B cell (primary cell): ENCODE results near the gene HFM1. TPM values are rescaled to one million over a fixed set of nuclear protein-coding genes. Genes with fewer than 3 reads are reported as not detected.

ENCODE experiments used
- ATAC-seq: fragments of 200-7000 bp; cut with Tn5 transposase; one replicate; pipeline ENCODE4 v1.10.0; 2021; ENCODE audit warnings: low read depth, mild to moderate bottlenecking, moderate number of reproducible peaks, moderate library complexity
- CTCF ChIA-PET: fragments of 350-600 bp; sonication (Branson Sonifier 250); formaldehyde crosslinking; loops from one replicate; lab custom pipeline; 2021; ENCODE audit warnings: antibody characterized with exemption, inconsistent platforms; lab: Charles Lee
- POLR2A ChIA-PET: fragments of 350-600 bp; sonication (Branson Sonifier 250); formaldehyde crosslinking; loops from one replicate; lab custom pipeline; 2021; ENCODE audit warnings: antibody characterized with exemption; lab: Charles Lee
- DNase-seq: peaks from one replicate; pipeline ENCODE4 v3.0.0; 2013
- H2AFZ ChIP-seq: 2 replicates; pipeline ENCODE4 v1.6.1; 2012; ENCODE audit warnings: mild to moderate bottlenecking, low read depth, low read length; ENCODE audit not compliant: insufficient read depth, poor library complexity, severe bottlenecking
- H3K27ac ChIP-seq, 2 donors: 1 replicate in 1 of 2; 2 replicates in 1 of 2; pipeline ENCODE4 v1.5.1; 2012 to 2013; ENCODE audit warnings: low read length in 2 of 2, mild to moderate bottlenecking in 2 of 2, moderate library complexity in 1 of 2
- H3K27me3 ChIP-seq, 4 experiments: fragments of 200-600 bp in 1 of 4; sonication (generic) in 1 of 4; replicated peaks in 1 of 4; 1 replicate in 2 of 4; 2 replicates in 2 of 4; pipeline versions ENCODE4 v1.6.1 to v1.7.0; 2013 to 2016; ENCODE audit warnings: low read length in 3 of 4, mild to moderate bottlenecking in 2 of 4, mixed read lengths in 1 of 4, moderate library complexity in 1 of 4; ENCODE audit not compliant: insufficient read depth in 4 of 4, control insufficient read depth in 3 of 4; ENCODE audit errors: control extremely low read depth in 1 of 4
- H3K36me3 ChIP-seq, 2 experiments: replicated peaks in 1 of 2; 1 replicate in 1 of 2; 2 replicates in 1 of 2; pipeline versions ENCODE4 v1.6.1 to v1.7.1; 2013; ENCODE audit warnings: low read length in 1 of 2; ENCODE audit not compliant: insufficient read depth in 2 of 2, control insufficient read depth in 1 of 2; ENCODE audit errors: control extremely low read depth in 1 of 2, extremely low read depth in 1 of 2
- H3K4me1 ChIP-seq, 2 donors: fragments of 200-600 bp in 1 of 2; sonication (generic) in 1 of 2; 1 replicate in 1 of 2; 2 replicates in 1 of 2; pipeline versions ENCODE4 v1.5.1 to v1.6.1; 2013 to 2017; ENCODE audit warnings: low read length in 2 of 2; ENCODE audit not compliant: control insufficient read depth in 2 of 2, insufficient read depth in 2 of 2
- H3K4me2 ChIP-seq: replicated peaks from 2 replicates; pipeline ENCODE3; 2012; ENCODE audit warnings: mild to moderate bottlenecking, low read depth, low read length; ENCODE audit not compliant: poor library complexity, severe bottlenecking
- H3K4me3 ChIP-seq, 5 experiments: fragments of 200-600 bp in 1 of 5; sonication (generic) in 1 of 5; 1 replicate in 3 of 5; 2 replicates in 2 of 5; pipeline versions ENCODE4 v1.5.1 to v1.7.0; 2011 to 2016; ENCODE audit warnings: low read length in 4 of 5, mild to moderate bottlenecking in 4 of 5, low read depth in 2 of 5, control low read depth in 1 of 5, moderate library complexity in 1 of 5; ENCODE audit not compliant: insufficient read depth in 1 of 5; ENCODE audit errors: control extremely low read depth in 1 of 5, extremely low read depth in 1 of 5
- H3K79me2 ChIP-seq: fragments of 200-600 bp; sonication (generic); one replicate; pipeline ENCODE4 v1.6.0; 2016; ENCODE audit warnings: low read length; ENCODE audit not compliant: control insufficient read depth, insufficient read depth
- H3K9ac ChIP-seq: fragments of 200-600 bp; sonication (generic); 2 replicates; pipeline ENCODE4 v1.6.1; 2017; ENCODE audit warnings: mild to moderate bottlenecking, low read length, moderate library complexity
- H3K9me3 ChIP-seq, 3 donors: one replicate each; pipeline versions ENCODE4 v1.6.1 to v1.7.1; 2013; ENCODE audit warnings: low read length in 2 of 3; ENCODE audit not compliant: control insufficient read depth in 2 of 3, insufficient read depth in 1 of 3; ENCODE audit errors: control extremely low read depth in 1 of 3
- H4K20me1 ChIP-seq: 2 replicates; pipeline ENCODE4 v1.6.0; 2012; ENCODE audit warnings: mild to moderate bottlenecking, low read length; ENCODE audit not compliant: insufficient read depth, control insufficient read depth, poor library complexity, severe bottlenecking
- H3K27ac Mint-ChIP-seq: one replicate; pipeline ENCODE4 v1.8.0; 2021; ENCODE audit warnings: mixed read lengths
- H3K27me3 Mint-ChIP-seq: one replicate; pipeline ENCODE4 v1.8.0; 2021; ENCODE audit warnings: mixed read lengths
- H3K4me1 Mint-ChIP-seq: one replicate; pipeline ENCODE4 v1.8.0; 2021; ENCODE audit warnings: mixed read lengths
- H3K4me3 Mint-ChIP-seq: one replicate; pipeline ENCODE4 v1.8.0; 2021; ENCODE audit warnings: mixed read lengths
- H3K9me3 Mint-ChIP-seq: one replicate; pipeline ENCODE4 v1.8.0; 2022; ENCODE audit warnings: mixed read lengths; ENCODE audit not compliant: insufficient read depth
- EZH2 ChIP-seq: IDR thresholded peaks from 2 replicates; pipeline ENCODE4 v1.6.1; 2012; ENCODE audit warnings: borderline replicate concordance, low read depth, mild to moderate bottlenecking, moderate library complexity, low read length; ENCODE audit not compliant: insufficient read depth, poor library complexity, severe bottlenecking
- WGBS: methylation state at CpG from one replicate; pipeline ENCODE4 v1.1.5; 2013; ENCODE audit warnings: missing lambda C conversion rate; ENCODE audit not compliant: insufficient coverage; 5-methylcytosine and 5-hydroxymethylcytosine counted together
- intact Hi-C: fragments of 100-400 bp; cut with micrococcal nuclease; formaldehyde crosslinking; loops from one replicate; pipeline ENCODE4 v1.10.0; 2022
- polyA plus RNA-seq: library from polyadenylated mRNA; depleted of rRNA; stranded (reverse); fragments of >200 nt; gene quantifications from 2 replicates; pipeline ENCODE4 v1.2.3, GENCODE V29; 2012
- total RNA-seq, 2 donors: library from RNA; stranded (reverse); fragments of 120-200 nt in 1 of 2; gene quantifications; 1 replicate in 1 of 2; 2 replicates in 1 of 2; pipeline versions ENCODE4 v1.2.3 to v1.2.4, GENCODE V29; 2013 to 2022
- TF ChIP-seq, protein P1 (sequence below): fragments of 200-600 bp; IDR thresholded peaks from one replicate; pipeline ENCODE4 v1.8.0; 2022; ENCODE audit warnings: antibody characterized with exemption, mild to moderate bottlenecking

Gene HFM1
- total and polyA plus RNA-seq, 2 donors (not counting 1 experiment from before 2014, with no cell fraction given), result not detected

DNA sequence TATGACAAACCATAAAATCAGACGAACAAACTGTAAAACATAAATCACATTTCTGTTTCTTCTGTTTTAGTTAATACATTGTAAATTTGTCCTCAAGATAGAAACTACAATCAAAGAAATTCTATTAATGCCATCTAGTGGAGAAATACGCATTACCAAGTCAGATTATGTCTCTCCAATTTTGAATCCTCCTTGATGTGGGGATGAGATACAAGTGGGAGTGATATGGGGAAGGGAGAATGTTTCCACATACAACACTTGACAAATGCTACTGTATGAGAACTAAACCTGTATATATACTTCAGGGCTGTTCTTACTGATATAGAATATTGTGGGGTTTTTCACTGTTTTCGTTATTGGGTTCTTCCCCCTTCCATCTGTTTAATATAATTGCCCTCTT is 2.6 kb downstream of the HFM1 start:
- WGBS, result no CpG with 5 or more reads among the region's 3 CpGs
- H3K4me1 Mint-ChIP-seq, result peaks cover 10% of the 10 kb centered on the region
- ATAC-seq (no peak), DNase-seq (peak; percentile 9)
- ChIA-PET CTCF (interaction anchor here (0.6 kb wide), 1 partner anchor 12 kb away, joined by 3 read pairs; no protein-coding TSS in a partner anchor), POLR2A (no interaction called here)
- H3K9me3 Mint-ChIP-seq, result no peaks in the 10 kb centered on the region
- H3K27ac Mint-ChIP-seq, result no peak overlapping the region
- Histone ChIP-seq H3K36me3 (no peaks in the 10 kb centered on the region), H4K20me1 (no peaks in the 10 kb centered on the region), H3K4me3 (no peak overlapping the region), H3K9ac (no peak overlapping the region), H3K27me3 (peaks cover 0 to 17% (median 7%) of the 10 kb centered on the region in 4 experiments), H3K79me2 (no peaks in the 10 kb centered on the region), H3K27ac (no peak overlapping the region), H3K9me3 (no peaks in the 10 kb centered on the region), H3K4me2 (no peak overlapping the region), H2AFZ (no peak overlapping the region), H3K4me1 (peaks cover 10 to 16% of the 10 kb centered on the region in 2 donors)
- no peak overlapping the region for H3K4me3 Mint-ChIP-seq
- TF ChIP-seq EZH2, result no peak
- TF ChIP-seq, protein P1, sequence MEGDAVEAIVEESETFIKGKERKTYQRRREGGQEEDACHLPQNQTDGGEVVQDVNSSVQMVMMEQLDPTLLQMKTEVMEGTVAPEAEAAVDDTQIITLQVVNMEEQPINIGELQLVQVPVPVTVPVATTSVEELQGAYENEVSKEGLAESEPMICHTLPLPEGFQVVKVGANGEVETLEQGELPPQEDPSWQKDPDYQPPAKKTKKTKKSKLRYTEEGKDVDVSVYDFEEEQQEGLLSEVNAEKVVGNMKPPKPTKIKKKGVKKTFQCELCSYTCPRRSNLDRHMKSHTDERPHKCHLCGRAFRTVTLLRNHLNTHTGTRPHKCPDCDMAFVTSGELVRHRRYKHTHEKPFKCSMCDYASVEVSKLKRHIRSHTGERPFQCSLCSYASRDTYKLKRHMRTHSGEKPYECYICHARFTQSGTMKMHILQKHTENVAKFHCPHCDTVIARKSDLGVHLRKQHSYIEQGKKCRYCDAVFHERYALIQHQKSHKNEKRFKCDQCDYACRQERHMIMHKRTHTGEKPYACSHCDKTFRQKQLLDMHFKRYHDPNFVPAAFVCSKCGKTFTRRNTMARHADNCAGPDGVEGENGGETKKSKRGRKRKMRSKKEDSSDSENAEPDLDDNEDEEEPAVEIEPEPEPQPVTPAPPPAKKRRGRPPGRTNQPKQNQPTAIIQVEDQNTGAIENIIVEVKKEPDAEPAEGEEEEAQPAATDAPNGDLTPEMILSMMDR, result peak; percentile 22
- H3K27me3 Mint-ChIP-seq, result peaks cover 32% of the 10 kb centered on the region
- intact Hi-C loops, result loop anchor here (5.0 kb wide), 1 partner anchor 120 kb away; no protein-coding TSS in a partner anchor

DNA sequence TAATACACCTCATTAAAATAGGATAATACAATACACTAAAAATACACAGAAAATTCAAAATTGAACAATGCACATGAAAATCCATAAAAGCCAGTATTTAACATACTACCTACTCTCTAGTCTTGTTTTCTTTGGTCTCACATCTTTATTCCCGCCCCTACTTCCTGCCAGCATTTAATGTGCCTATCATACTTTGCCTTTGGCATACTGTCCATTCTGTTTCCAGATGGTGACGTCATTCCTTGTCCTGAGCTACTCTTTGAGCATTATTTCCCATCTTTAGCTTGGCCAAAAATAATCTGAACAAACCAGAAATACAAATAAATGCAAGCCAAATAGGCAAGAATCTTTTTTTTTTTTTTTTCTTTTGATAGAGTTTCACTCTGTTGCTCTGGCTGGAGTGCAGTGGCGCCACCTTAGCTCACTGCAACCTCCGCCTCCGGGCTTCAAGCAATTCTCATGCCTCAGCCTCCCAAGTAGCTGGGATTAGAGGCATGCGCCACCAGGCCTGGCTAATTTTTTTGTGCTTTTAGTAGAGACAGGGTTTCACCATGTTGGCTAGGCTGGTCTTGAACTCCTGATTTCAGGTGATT is 4.4 kb downstream of the HFM1 start:
- H3K9me3 Mint-ChIP-seq, result no peaks in the 10 kb centered on the region
- peaks cover 7% of the 10 kb centered on the region for H3K4me1 Mint-ChIP-seq
- H3K27me3 Mint-ChIP-seq, result peaks cover 18% of the 10 kb centered on the region
- Histone ChIP-seq H3K36me3 (no peaks in the 10 kb centered on the region), H4K20me1 (no peaks in the 10 kb centered on the region), H3K4me2 (no peak overlapping the region), H3K4me3 (no peak overlapping the region), H3K27me3 (peaks cover 0 to 12% (median 4%) of the 10 kb centered on the region in 4 experiments), H3K27ac (no peak overlapping the region), H3K9me3 (no peaks in the 10 kb centered on the region), H3K9ac (no peak overlapping the region), H3K4me1 (peaks cover 10 to 12% of the 10 kb centered on the region in 2 donors), H3K79me2 (no peaks in the 10 kb centered on the region), H2AFZ (no peak overlapping the region)
- H3K4me3 Mint-ChIP-seq, result no peak overlapping the region
- ATAC-seq, result no peak
- intact Hi-C loops, result loop anchor here (5.0 kb wide), 1 partner anchor 118 kb away; no protein-coding TSS in a partner anchor
- ChIA-PET POLR2A (no interaction called here), CTCF (interaction anchor here (0.6 kb wide), 1 partner anchor 556 kb away, joined by 4 read pairs; no protein-coding TSS in a partner anchor)
- 86% methylated on average over 2 of the region's 6 CpGs for WGBS
- H3K27ac Mint-ChIP-seq, result no peak overlapping the region
- no peak for DNase-seq
- TF ChIP-seq, protein P1, result no peak
- no peak for TF ChIP-seq EZH2
